Erythroblast (primary cell): Measurements from ENCODE around the gene TMEM135.

Experiments used
- GATA1 ChIP-seq: IDR thresholded peaks from 2 replicates; pipeline ENCODE4 v1.6.1; 2011; ENCODE audit warnings: low read depth, mild to moderate bottlenecking, control low read depth, low read length, moderate library complexity
- POLR2A ChIP-seq: IDR thresholded peaks from 2 replicates; pipeline ENCODE4 v1.6.1; 2011; ENCODE audit warnings: mild to moderate bottlenecking, low read length

- no peak for TF ChIP-seq POLR2A
- TF ChIP-seq GATA1 = no peak
Measured at GRCh38 chr11:87358461-87358860, 320.7 kb downstream of the TMEM135 start.
